Measurements from ENCODE around the gene NFE2L1.

Gene NFE2L1

DNA sequence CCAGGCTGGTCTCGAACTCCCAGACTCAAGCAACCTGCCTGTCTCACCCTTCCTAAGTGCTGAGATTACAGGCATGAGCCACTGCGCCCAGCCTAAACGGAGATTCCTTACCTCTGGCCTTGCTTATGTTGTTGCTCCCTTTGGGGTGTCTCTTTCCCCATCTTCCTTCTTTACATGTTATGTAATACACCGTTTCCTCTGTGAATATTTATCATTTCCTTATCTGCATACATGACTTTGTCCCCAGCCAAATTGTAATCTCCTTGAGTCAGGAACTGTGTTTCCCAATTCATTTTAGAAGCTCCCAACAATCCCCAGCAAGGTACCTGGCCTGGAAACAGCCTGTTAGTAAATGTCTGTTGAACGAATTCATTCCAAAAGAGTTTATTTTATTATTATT, 26.2 kb upstream of the NFE2L1 start:
- Histone ChIP-seq H3K9me3 (no peaks in the 10 kb centered on the region), H3K4me3 (no peak overlapping the region), H3K27ac (no peak overlapping the region), H3K27me3 (peaks cover 0 to 11% of the 10 kb centered on the region in 2 donors), H3K36me3 (no peaks in the 10 kb centered on the region), H3K4me1 (peaks cover 0 to 38% (median 35%) of the 10 kb centered on the region in 4 donors)
- TF ChIP-seq CTCF (IDR thresholded peaks at IDR 0.05), result no peak
- intact Hi-C loops (cut with DNase I; ENCODE audit: low total_unique reads), result no loop called here
- DNase-seq, result no peak

GRCh38 chr17:48022901-48023300, 25.3 kb upstream of the NFE2L1 start:
- DNase-seq, result no peak
- H3K4me3 ChIP-seq, result peak overlapping the region in 1 of 2 donors; percentile 57
- H3K27ac ChIP-seq, result no peak overlapping the region
- intact Hi-C loops (cut with DNase I; ENCODE audit: low total_unique reads), result no loop called here
- no peak for TF ChIP-seq CTCF (IDR thresholded peaks at IDR 0.05)
- peaks cover 0 to 42% (median 36%) of the 10 kb centered on the region in 4 donors for H3K4me1 ChIP-seq
- H3K36me3 ChIP-seq, result no peaks in the 10 kb centered on the region
- no peaks in the 10 kb centered on the region for H3K9me3 ChIP-seq
- H3K27me3 ChIP-seq, result peaks cover 0 to 11% of the 10 kb centered on the region in 2 donors

GRCh38 chr17:48023400-48024148, 24.6 kb upstream of the NFE2L1 start:
- Histone ChIP-seq H3K9me3 (no peaks in the 10 kb centered on the region), H3K27me3 (peaks cover 0 to 11% of the 10 kb centered on the region in 2 donors), H3K4me1 (peaks cover 0 to 42% (median 36%) of the 10 kb centered on the region in 4 donors), H3K36me3 (no peaks in the 10 kb centered on the region), H3K4me3 (peak overlapping the region; percentile 47 to 57), H3K27ac (peak overlapping the region; percentile 70 to 78)
- peak; percentile 82 to 94 for DNase-seq
- intact Hi-C loops (cut with DNase I; ENCODE audit: low total_unique reads), result loop anchor here (2.0 kb wide), 1 partner anchor 107 kb away; no protein-coding TSS in a partner anchor
- peak; percentile 41 to 46 for TF ChIP-seq CTCF (IDR thresholded peaks at IDR 0.05)

DNA sequence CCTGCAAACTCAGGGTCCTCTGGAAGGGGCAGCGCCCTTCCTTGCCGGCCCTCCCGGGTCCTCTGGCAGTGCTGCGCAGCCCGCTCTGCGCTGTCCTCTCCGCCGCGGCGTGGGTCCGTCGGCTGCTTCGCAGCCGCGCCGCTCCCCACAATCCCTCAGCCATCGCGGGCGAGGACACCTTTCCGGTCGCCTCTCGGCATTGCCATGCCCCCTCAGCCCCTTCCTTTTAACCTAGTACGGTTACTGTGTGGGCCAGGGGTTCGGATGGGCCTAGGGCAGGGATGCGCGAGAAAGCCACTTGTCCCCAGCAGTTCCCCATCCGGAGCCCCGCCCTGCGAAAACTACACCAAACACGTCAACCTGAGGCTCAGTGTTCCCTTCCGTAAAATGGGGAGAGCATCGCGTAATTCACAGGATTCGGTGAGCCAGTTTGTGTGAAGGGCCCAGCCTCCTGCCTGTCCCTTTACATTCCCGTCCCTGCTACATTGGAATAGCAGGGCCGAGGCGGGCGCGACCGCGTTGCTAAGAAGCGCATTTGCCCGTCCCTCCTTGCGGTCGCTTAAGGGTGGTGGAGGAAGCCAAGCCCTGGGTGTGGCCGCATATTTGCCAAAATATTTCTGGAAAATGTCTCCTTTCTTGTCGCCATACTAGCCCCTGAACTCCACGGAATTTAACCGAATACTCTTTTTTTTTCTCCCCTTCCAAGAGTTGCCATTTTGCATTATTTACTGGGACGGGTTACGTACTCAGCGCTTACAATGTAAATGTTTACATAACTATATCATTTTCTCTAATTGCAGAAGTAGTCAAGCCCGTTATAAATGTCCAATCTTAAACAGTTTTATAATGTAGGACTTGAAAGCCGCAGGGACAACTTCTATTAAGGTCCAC, 23.8 kb upstream of the NFE2L1 start:
- TF ChIP-seq CTCF (IDR thresholded peaks at IDR 0.05), result peak in 1 of 2 experiments; percentile 1
- intact Hi-C loops (cut with DNase I; ENCODE audit: low total_unique reads), result loop anchor here (2.0 to 5.0 kb wide), 2 partner anchors 106 to 593 kb away; partner anchors contain the start of gene HOXB8
- H3K9me3 ChIP-seq, result no peaks in the 10 kb centered on the region
- peak; percentile 45 to 77 for DNase-seq
- peak overlapping the region; percentile 47 to 57 for H3K4me3 ChIP-seq
- H3K27ac ChIP-seq, result peak overlapping the region; percentile 70 to 78
- peaks cover 0 to 42% (median 36%) of the 10 kb centered on the region in 4 donors for H3K4me1 ChIP-seq
- H3K36me3 ChIP-seq, result no peaks in the 10 kb centered on the region
- peaks cover 0 to 11% of the 10 kb centered on the region in 2 donors for H3K27me3 ChIP-seq

- intact Hi-C loops (cut with DNase I; ENCODE audit: low total_unique reads), result loop anchor here (2.0 to 5.0 kb wide), 2 partner anchors 106 to 592 kb away; partner anchors contain the start of gene HOXB8
- H3K9me3 ChIP-seq, result no peaks in the 10 kb centered on the region
- peak; percentile 84 to 87 for TF ChIP-seq CTCF (IDR thresholded peaks at IDR 0.05)
Measured at GRCh38 chr17:48025040-48025903, 22.9 kb upstream of the NFE2L1 start.

More at GRCh38 chr17:48025040-48025903, 22.9 kb upstream of the NFE2L1 start:
- peak overlapping the region; percentile 47 to 57 for H3K4me3 ChIP-seq
- H3K27ac ChIP-seq, result peak overlapping the region; percentile 70 to 78
- no peaks in the 10 kb centered on the region for H3K36me3 ChIP-seq
- DNase-seq, result peak; percentile 98 to 99
- H3K27me3 ChIP-seq, result peaks cover 0 to 10% of the 10 kb centered on the region in 2 donors
- H3K4me1 ChIP-seq, result peaks cover 0 to 42% (median 36%) of the 10 kb centered on the region in 4 donors

All from tibial artery (tissue), 4 donors.